Adrenal gland (tissue), 19 donors: Measurements from ENCODE around the gene EYA4. TPM values are rescaled to one million over a fixed set of nuclear protein-coding genes. Genes with fewer than 3 reads are reported as not detected.

Experiments used
- DNase-seq, 7 donors: peaks; one replicate each; pipeline ENCODE4 v3.0.0-alpha.2; 2019 to 2020
- H3K27ac ChIP-seq, 5 donors: fragments of 200-600 bp; sonication (generic) in 4 of 5; 1 replicate in 3 of 5; 2 replicates in 2 of 5; pipeline versions ENCODE4 v1.5.1 to v1.8.0; 2016 to 2020; ENCODE audit warnings: mild to moderate bottlenecking in 1 of 5
- H3K27me3 ChIP-seq: fragments of 200-600 bp; 2 replicates; pipeline ENCODE4 v1.8.0; 2021
- H3K36me3 ChIP-seq, 2 donors: fragments of 200-600 bp; replicated peaks in 1 of 2; 1 replicate in 1 of 2; 2 replicates in 1 of 2; pipeline versions ENCODE4 v1.5.1 to v1.8.0; 2018 to 2022
- H3K4me1 ChIP-seq, 2 donors: fragments of 200-600 bp; replicated peaks in 1 of 2; 1 replicate in 1 of 2; 2 replicates in 1 of 2; pipeline versions ENCODE4 v1.5.1 to v1.8.0; 2018 to 2021
- H3K4me3 ChIP-seq, 4 donors: fragments of 200-600 bp; sonication (generic) in 3 of 4; one replicate each; pipeline ENCODE4 v1.5.1; 2016 to 2018
- H3K9me3 ChIP-seq, 3 donors: fragments of 200-600 bp; sonication (generic) in 1 of 3; replicated peaks in 1 of 3; 1 replicate in 2 of 3; 2 replicates in 1 of 3; pipeline versions ENCODE4 v1.5.1 to v1.8.0; 2016 to 2021
- POLR2A ChIP-seq, 2 donors: fragments of 450-650 bp; IDR thresholded peaks; one replicate each; pipeline ENCODE4 v1.6.1; 2017; ENCODE audit warnings: antibody characterized with exemption in 2 of 2, mild to moderate bottlenecking in 2 of 2, moderate library complexity in 1 of 2
- WGBS, 4 donors: extraction: QIAGEN DNeasy Blood & Tissue Kit in 2 of 4; methylation state at CpG; one replicate each; pipeline versions ENCODE4 v1.1.5 to v1.1.7; 2013 to 2017; 5-methylcytosine and 5-hydroxymethylcytosine counted together
- intact Hi-C, 2 donors: fragments of 100-400 bp; cut with DNase I; formaldehyde crosslinking; loops; one replicate each; pipeline versions ENCODE4 v1.14.1 to v1.15.0; 2022 to 2023
- long read RNA-seq, 10 donors: library from polyadenylated mRNA in 3 of 10; unstranded in 2 of 10; stranded (forward) in 1 of 10; transcript quantifications; one replicate each; pipeline ENCODE4 v2.0.0 and lab custom pipeline, GENCODE V29; 2021 to 2026
- polyA plus RNA-seq, 3 donors: library from polyadenylated mRNA; stranded (reverse); fragments of 200-250 nt in 2 of 3; fragments of 350-450 nt in 1 of 3; fragmentation: Illumina TruSeq in 1 of 3; extraction: RNeasy Lipid Tissue Mini Kit (QIAGEN cat#74804) in 1 of 3; gene quantifications; one replicate each; pipeline ENCODE4 v1.2.3, GENCODE V29; 2013 to 2014
- total RNA-seq, 9 donors: library from RNA; depleted of rRNA in 4 of 9; stranded (reverse); fragments of >200 nt in 4 of 9; fragments of 120-200 nt in 1 of 9; fragmentation: NEBNext Ultra II Directional in 1 of 9; extraction: Animal tissue kit (Norgen Biotek cat#: 25700) in 1 of 9; gene quantifications; one replicate each; pipeline versions ENCODE4 v1.1.0 to v1.2.4, GENCODE V29; 2013 to 2023
- TF ChIP-seq, protein P1 (sequence below), 6 experiments: fragments of 450-650 bp in 4 of 6; fragments of 200-600 bp in 2 of 6; sonication (generic) in 1 of 6; IDR thresholded peaks; 1 replicate in 5 of 6; 2 replicates in 1 of 6; pipeline versions ENCODE4 v1.5.1 to v1.8.0; 2016 to 2021; ENCODE audit warnings: antibody characterized with exemption in 6 of 6, mild to moderate bottlenecking in 2 of 6, moderate library complexity in 1 of 6
- donor health status: healthy with polysubstance abuse.
- donor health status: Bipolar disorder and iron deficiency.
- donor health status: DM: yes; HTN: yes; CAD: no.
- donor health status: DM: no; HTN: no; CAD: no.
- donor health status: DM: no; HTN: no; CAD: no.
- donor health status: DM: yes; HTN: yes; CAD: no.

Gene EYA4, protein sequence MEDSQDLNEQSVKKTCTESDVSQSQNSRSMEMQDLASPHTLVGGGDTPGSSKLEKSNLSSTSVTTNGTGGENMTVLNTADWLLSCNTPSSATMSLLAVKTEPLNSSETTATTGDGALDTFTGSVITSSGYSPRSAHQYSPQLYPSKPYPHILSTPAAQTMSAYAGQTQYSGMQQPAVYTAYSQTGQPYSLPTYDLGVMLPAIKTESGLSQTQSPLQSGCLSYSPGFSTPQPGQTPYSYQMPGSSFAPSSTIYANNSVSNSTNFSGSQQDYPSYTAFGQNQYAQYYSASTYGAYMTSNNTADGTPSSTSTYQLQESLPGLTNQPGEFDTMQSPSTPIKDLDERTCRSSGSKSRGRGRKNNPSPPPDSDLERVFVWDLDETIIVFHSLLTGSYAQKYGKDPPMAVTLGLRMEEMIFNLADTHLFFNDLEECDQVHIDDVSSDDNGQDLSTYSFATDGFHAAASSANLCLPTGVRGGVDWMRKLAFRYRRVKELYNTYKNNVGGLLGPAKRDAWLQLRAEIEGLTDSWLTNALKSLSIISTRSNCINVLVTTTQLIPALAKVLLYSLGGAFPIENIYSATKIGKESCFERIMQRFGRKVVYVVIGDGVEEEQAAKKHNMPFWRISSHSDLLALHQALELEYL
- total RNA-seq (1 to 10 TPM in 5 of 9 donors, under 1 TPM in 4; 0.17 to 6.3 (median 1.5) TPM), polyA plus RNA-seq (1 to 10 TPM in 2 of 3 donors, under 1 TPM in 1; 0.67 to 3.0 (median 1.8) TPM)
- long read RNA-seq, donor 1, result 0 reads
- long read RNA-seq, donor 2, result 0 reads
- long read RNA-seq, donor 3, result 0 reads
- long read RNA-seq, donor 4, result 0 reads
- long read RNA-seq, donor 5, result 0 reads
- long read RNA-seq, donor 6, result 0 reads
- long read RNA-seq, donor 7, result 0 reads
- long read RNA-seq, donor 8, result 0 reads
- long read RNA-seq, donor 9, result 0 reads
- long read RNA-seq, donor 10, partial matches to known transcripts, result 0 of 1 reads
- long read RNA-seq, donor 10, other reads (novel, unspliced or antisense), result 0 of 1 reads

DNA sequence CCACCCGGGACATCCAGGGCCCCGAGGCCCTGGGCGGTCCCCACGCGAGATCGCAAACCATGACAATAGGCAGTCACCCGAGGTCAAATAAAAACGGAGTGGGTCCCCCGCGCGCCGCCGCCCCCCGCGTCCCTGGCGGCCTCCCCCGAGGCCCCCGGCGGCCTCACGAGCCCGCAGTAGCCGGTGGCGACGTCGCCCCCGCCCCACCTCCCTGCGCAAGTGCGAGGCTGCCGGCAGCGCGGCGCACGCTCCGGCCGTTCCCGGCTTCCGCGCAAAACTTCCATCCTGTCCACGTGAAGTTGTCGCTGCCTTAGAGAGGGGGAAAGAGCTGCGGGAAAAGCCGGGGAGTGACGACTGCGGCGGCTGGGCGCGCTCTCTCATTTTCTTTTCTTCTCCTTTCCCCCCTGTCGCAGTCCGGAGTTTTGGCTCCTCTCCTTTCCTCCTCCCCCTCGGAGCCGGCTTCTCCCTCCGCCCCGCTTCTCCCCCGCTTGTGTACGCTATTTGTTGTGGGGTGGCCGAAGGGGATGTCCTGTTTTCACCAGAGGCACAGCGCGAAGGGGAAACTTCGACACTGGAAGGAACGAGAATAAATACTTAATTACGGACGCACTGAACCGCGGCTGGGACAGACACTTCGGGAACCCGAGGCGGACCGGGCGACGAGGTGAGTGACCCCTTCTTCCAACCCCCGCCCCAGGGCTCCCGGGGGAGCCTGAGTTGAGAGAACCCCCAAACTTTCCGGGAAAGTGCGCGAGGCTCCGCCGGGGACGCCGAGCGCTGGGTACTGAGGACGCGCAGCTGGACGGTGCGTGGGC lies at the start of gene EYA4:
EYA4 (plus strand) TSS at position 272 of the 815 bp plus-strand sequence. CDS start 33,424 bp downstream, outside the sequence.
- Histone ChIP-seq H3K9me3 (no peaks in the 10 kb centered on the region), H3K27me3 (peaks cover 39% of the 10 kb centered on the region), H3K36me3 (no peaks in the 10 kb centered on the region), H3K4me3 (peak within 1 kb of the TSS in 2 of 4 donors; percentile 2 to 49), H3K27ac (peak within 1 kb of the TSS in 1 of 5 donors; percentile 58), H3K4me1 (peaks cover 0 to 7% of the 10 kb centered on the region in 2 donors)
- DNase-seq, result peak in 1 of 7 donors; percentile 16
- TF ChIP-seq, protein P1, sequence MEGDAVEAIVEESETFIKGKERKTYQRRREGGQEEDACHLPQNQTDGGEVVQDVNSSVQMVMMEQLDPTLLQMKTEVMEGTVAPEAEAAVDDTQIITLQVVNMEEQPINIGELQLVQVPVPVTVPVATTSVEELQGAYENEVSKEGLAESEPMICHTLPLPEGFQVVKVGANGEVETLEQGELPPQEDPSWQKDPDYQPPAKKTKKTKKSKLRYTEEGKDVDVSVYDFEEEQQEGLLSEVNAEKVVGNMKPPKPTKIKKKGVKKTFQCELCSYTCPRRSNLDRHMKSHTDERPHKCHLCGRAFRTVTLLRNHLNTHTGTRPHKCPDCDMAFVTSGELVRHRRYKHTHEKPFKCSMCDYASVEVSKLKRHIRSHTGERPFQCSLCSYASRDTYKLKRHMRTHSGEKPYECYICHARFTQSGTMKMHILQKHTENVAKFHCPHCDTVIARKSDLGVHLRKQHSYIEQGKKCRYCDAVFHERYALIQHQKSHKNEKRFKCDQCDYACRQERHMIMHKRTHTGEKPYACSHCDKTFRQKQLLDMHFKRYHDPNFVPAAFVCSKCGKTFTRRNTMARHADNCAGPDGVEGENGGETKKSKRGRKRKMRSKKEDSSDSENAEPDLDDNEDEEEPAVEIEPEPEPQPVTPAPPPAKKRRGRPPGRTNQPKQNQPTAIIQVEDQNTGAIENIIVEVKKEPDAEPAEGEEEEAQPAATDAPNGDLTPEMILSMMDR (IDR thresholded peaks at IDR 0.05), result no peak
- TF ChIP-seq POLR2A (IDR thresholded peaks at IDR 0.05), result no peak
- intact Hi-C loops, result no loop called here
- 1 to 2% (median 1%) methylated on average over 21 to 84 of the region's 84 CpGs for WGBS, 4 donors

DNA sequence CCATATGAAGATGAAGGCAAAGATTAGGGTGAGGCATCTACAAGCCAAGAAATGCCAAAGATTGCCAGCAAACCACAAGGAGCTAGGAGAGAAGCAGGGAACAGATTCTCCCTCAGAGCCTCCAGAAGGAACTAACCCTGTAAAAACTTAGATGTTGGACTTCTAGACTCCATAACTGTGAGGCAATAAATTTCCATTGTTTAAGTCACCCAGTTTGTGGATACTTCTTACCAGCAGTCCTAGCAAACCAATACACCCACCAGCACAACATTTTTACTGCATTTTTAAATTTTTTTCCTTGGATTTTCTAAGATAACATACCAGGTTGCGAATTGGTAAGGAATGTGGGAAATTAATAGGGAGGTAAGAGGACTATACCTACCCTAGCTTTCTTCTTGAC lies 47.8 kb upstream of the EYA4 start:
- Histone ChIP-seq H3K36me3 (no peaks in the 10 kb centered on the region), H3K27me3 (peaks cover 4% of the 10 kb centered on the region), H3K27ac (no peak overlapping the region), H3K4me1 (no peaks in the 10 kb centered on the region), H3K4me3 (no peak overlapping the region), H3K9me3 (no peaks in the 10 kb centered on the region)
- intact Hi-C loops, result no loop called here
- no peak for DNase-seq
- WGBS, 4 donors, result 70 to 89% (median 77%) methylated on average over 1 of the region's 1 CpG
- no peak for TF ChIP-seq POLR2A (IDR thresholded peaks at IDR 0.05)
- TF ChIP-seq, protein P1 (IDR thresholded peaks at IDR 0.05), result no peak

DNA sequence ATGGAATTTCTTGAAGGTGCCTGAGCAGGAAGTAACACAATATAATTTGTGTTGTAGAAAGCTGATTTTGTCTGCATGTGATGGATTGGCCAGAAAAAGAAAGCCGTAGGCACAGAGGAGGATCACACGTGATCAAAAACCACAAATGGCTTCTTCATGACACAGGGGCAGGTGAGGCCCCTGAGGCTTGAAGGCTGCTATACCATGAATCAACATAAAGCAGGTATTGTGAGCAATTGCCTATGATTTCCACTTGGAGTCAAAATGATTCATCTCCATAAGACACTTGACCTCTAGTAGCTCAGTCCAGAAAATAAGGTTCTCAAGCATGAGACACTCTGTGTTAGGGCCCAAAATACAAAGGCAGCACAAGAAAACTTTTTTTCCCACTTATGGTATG lies 42.4 kb upstream of the EYA4 start:
- no peaks in the 10 kb centered on the region for H3K9me3 ChIP-seq
- no peak overlapping the region for H3K4me3 ChIP-seq
- intact Hi-C loops, result no loop called here
- TF ChIP-seq POLR2A (IDR thresholded peaks at IDR 0.05), result no peak
- TF ChIP-seq, protein P1 (IDR thresholded peaks at IDR 0.05), result no peak
- no peaks in the 10 kb centered on the region for H3K36me3 ChIP-seq
- DNase-seq, result no peak
- no peak overlapping the region for H3K27ac ChIP-seq
- peaks cover 4% of the 10 kb centered on the region for H3K27me3 ChIP-seq
- 63 to 81% (median 69%) methylated on average over 2 of the region's 2 CpGs for WGBS, 4 donors
- H3K4me1 ChIP-seq, result no peaks in the 10 kb centered on the region
